PFSK-1 (cell line): ENCODE data around the gene DPF3.

Source experiments
- FOXP2 ChIP-seq: optimal IDR thresholded peaks from 2 replicates; pipeline ENCODE3; 2011; ENCODE audit warnings: borderline replicate concordance, control low read depth, inconsistent platforms; ENCODE audit not compliant: insufficient read depth; ENCODE audit errors: extremely low read length, extremely low read depth
- POLR2AphosphoS5 ChIP-seq: IDR thresholded peaks from 2 replicates; pipeline ENCODE4 v1.6.1; 2012; ENCODE audit warnings: low read depth, mild to moderate bottlenecking, control low read depth, low read length, moderate library complexity
- SIN3A ChIP-seq: IDR thresholded peaks from 2 replicates; pipeline ENCODE4 v1.6.1; 2012; ENCODE audit warnings: mild to moderate bottlenecking, low read length, moderate library complexity, borderline replicate concordance; ENCODE audit not compliant: insufficient read depth
- TAF1 ChIP-seq: IDR thresholded peaks from 2 replicates; pipeline ENCODE4 v1.6.1; 2012; ENCODE audit warnings: low read length, control low read depth, borderline replicate concordance; ENCODE audit not compliant: insufficient read depth
- TF ChIP-seq, protein P1 (sequence below), 2 experiments: IDR thresholded peaks; 2 replicates each; pipeline versions ENCODE4 v1.6.1 to v1.8.0; 2011 to 2012; ENCODE audit warnings: low read depth in 2 of 2, low read length in 2 of 2, control low read depth in 1 of 2, inconsistent platforms in 1 of 2, mild to moderate bottlenecking in 1 of 2, moderate library complexity in 1 of 2; ENCODE audit not compliant: insufficient read depth in 1 of 2

DPF3 gene

GRCh38 chr14:72688990-72689671, 204.8 kb downstream of the DPF3 start:
- TF ChIP-seq SIN3A (no peak), POLR2AphosphoS5 (no peak), FOXP2 (no peak), TAF1 (no peak)
- TF ChIP-seq, protein P1, sequence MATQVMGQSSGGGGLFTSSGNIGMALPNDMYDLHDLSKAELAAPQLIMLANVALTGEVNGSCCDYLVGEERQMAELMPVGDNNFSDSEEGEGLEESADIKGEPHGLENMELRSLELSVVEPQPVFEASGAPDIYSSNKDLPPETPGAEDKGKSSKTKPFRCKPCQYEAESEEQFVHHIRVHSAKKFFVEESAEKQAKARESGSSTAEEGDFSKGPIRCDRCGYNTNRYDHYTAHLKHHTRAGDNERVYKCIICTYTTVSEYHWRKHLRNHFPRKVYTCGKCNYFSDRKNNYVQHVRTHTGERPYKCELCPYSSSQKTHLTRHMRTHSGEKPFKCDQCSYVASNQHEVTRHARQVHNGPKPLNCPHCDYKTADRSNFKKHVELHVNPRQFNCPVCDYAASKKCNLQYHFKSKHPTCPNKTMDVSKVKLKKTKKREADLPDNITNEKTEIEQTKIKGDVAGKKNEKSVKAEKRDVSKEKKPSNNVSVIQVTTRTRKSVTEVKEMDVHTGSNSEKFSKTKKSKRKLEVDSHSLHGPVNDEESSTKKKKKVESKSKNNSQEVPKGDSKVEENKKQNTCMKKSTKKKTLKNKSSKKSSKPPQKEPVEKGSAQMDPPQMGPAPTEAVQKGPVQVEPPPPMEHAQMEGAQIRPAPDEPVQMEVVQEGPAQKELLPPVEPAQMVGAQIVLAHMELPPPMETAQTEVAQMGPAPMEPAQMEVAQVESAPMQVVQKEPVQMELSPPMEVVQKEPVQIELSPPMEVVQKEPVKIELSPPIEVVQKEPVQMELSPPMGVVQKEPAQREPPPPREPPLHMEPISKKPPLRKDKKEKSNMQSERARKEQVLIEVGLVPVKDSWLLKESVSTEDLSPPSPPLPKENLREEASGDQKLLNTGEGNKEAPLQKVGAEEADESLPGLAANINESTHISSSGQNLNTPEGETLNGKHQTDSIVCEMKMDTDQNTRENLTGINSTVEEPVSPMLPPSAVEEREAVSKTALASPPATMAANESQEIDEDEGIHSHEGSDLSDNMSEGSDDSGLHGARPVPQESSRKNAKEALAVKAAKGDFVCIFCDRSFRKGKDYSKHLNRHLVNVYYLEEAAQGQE (IDR thresholded peaks at IDR 0.05; ENCODE audit: insufficient read depth in 1 of 2, low read depth in 2 of 2, low read length in 2 of 2) = no peak

DNA sequence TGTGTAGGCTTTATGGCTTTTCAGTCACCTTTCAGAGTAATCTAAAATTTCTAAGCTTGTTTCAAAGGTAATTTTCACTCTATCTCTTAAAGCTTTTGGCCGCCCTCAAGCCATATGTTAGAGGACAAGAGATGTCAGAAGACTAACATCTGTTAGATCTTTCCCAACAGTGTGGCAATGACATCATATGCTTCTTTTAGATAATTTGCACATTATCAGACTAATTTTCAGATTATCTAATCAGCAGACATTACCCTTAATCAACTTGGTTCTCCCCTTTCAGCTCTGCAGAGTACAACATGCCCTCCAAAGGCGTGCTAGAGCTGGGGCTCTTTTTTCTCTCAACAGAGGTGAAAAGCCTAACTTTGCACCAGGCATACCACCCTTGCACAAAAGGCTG, 207.1 kb downstream of the DPF3 start:
- TF ChIP-seq SIN3A (no peak), POLR2AphosphoS5 (no peak), TAF1 (no peak), FOXP2 (no peak)
- TF ChIP-seq, protein P1 (IDR thresholded peaks at IDR 0.05; ENCODE audit: insufficient read depth in 1 of 2, low read depth in 2 of 2, low read length in 2 of 2) = no peak

DNA sequence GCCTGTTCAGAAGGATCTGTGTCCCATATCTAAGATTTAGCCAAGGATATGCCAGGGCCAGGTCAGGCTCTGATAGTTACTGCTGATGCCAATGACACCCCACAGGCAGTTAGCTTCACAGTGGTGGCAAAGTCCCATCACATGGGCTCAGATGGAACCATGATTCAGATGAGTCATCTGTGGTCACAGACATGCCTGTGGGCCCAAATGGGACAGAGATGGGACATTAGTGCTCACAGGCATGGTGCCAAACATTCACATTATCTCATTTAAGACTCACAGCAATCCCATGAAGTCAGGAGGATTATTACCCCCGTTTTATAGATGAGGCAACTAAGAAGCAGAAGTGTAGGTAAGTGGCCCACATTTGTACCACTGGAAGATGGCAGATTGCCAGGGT, 207.8 kb downstream of the DPF3 start:
- TF ChIP-seq, protein P1 (IDR thresholded peaks at IDR 0.05; ENCODE audit: insufficient read depth in 1 of 2, low read depth in 2 of 2, low read length in 2 of 2) = no peak
- TF ChIP-seq TAF1 = no peak
- no peak for TF ChIP-seq POLR2AphosphoS5
- TF ChIP-seq SIN3A = no peak
- TF ChIP-seq FOXP2 = no peak

DNA sequence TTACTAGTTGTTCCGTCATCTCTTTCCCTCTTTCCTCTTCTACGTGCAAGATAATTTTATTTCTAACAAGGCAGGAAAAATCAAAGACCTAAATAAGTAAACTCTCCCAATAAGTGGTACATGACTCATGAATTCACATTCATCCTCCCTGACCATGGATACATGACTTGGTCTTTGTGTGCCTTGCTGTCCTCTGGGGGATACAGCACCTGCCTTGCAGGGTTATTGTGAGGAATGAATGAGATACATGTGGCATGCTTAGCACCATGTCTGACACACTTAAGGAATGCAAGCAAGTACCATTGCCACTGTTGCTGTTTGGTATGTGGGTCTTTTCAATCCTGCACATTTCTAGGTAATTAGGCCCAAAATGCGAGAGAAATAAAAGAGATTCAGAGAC, 208.4 kb downstream of the DPF3 start:
- TF ChIP-seq SIN3A = no peak
- TF ChIP-seq TAF1 = no peak
- no peak for TF ChIP-seq FOXP2
- TF ChIP-seq, protein P1 (IDR thresholded peaks at IDR 0.05; ENCODE audit: insufficient read depth in 1 of 2, low read depth in 2 of 2, low read length in 2 of 2) = no peak
- no peak for TF ChIP-seq POLR2AphosphoS5

DNA sequence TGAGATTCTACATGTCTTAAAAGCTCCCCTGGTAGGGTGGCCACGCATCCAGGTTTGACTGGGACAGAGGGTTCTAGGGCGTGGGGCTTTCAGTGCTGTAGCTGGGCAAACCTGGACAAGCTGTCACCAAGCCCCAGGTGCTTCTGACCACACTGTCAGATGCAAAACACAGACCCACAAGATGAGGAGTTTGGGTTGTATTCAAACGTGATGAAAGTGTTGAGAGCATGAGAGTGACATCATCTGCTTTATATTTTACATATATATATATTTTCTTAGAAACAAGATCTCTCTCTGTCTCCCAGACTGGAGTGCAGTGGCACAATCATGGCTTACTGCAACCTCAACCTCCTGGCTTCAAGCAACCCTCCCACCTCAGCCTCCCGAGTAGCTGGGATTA, 210.1 kb downstream of the DPF3 start:
- TF ChIP-seq TAF1 (no peak), SIN3A (no peak), FOXP2 (no peak), POLR2AphosphoS5 (no peak)
- TF ChIP-seq, protein P1 (IDR thresholded peaks at IDR 0.05; ENCODE audit: insufficient read depth in 1 of 2, low read depth in 2 of 2, low read length in 2 of 2) = no peak
